Lower leg skin (tissue), 3 donors: Measurements from ENCODE around the gene SLC7A6OS.

ENCODE experiments used
- POLR2A ChIP-seq, 2 donors: fragments of 450-650 bp; IDR thresholded peaks; one replicate each; pipeline ENCODE4 v1.6.1; 2016 to 2017; ENCODE audit warnings: antibody characterized with exemption in 2 of 2, mild to moderate bottlenecking in 1 of 2, moderate library complexity in 1 of 2
- TF ChIP-seq, protein P1 (sequence below), 3 donors: fragments of 450-650 bp; IDR thresholded peaks; one replicate each; pipeline ENCODE4 v1.5.1; 2016; ENCODE audit warnings: antibody characterized with exemption in 3 of 3, mild to moderate bottlenecking in 3 of 3, moderate library complexity in 2 of 3

GRCh38 chr16:68275611-68276191 is 35.0 kb downstream of the SLC7A6OS start:
- TF ChIP-seq, protein P1, sequence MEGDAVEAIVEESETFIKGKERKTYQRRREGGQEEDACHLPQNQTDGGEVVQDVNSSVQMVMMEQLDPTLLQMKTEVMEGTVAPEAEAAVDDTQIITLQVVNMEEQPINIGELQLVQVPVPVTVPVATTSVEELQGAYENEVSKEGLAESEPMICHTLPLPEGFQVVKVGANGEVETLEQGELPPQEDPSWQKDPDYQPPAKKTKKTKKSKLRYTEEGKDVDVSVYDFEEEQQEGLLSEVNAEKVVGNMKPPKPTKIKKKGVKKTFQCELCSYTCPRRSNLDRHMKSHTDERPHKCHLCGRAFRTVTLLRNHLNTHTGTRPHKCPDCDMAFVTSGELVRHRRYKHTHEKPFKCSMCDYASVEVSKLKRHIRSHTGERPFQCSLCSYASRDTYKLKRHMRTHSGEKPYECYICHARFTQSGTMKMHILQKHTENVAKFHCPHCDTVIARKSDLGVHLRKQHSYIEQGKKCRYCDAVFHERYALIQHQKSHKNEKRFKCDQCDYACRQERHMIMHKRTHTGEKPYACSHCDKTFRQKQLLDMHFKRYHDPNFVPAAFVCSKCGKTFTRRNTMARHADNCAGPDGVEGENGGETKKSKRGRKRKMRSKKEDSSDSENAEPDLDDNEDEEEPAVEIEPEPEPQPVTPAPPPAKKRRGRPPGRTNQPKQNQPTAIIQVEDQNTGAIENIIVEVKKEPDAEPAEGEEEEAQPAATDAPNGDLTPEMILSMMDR (IDR thresholded peaks at IDR 0.05), result no peak
- no peak for TF ChIP-seq POLR2A (IDR thresholded peaks at IDR 0.05)
